K562 (cell line): ENCODE measurements around the gene BRD7. TPM values are rescaled to one million over a fixed set of nuclear protein-coding genes. Genes with fewer than 3 reads are reported as not detected.
A peak's percentile ranks its signal among the peaks of the same experiment; 100 is the strongest.

Experiments
- ARID2 ChIP-seq: fragments of 450-650 bp; IDR thresholded peaks from 2 replicates; pipeline ENCODE4 v1.6.1; 2017; ENCODE audit warnings: antibody characterized with exemption, mild to moderate bottlenecking
- BACH1 ChIP-seq: fragments of 200-800 bp; sonication (Bioruptor generic); IDR thresholded peaks from 2 replicates; pipeline ENCODE4 v1.6.1; 2016; ENCODE audit warnings: missing genetic modification characterization, missing compliant biosample characterization
- BHLHE40 ChIP-seq: IDR thresholded peaks from 2 replicates; pipeline ENCODE4 v1.6.1; 2011; ENCODE audit warnings: low read length, improper control_type of control experiment
- CBFA2T3 ChIP-seq: fragments of 450-650 bp; IDR thresholded peaks from 2 replicates; pipeline ENCODE4 v1.6.1; 2017
- EP400 ChIP-seq: fragments of 450-650 bp; IDR thresholded peaks from 2 replicates; pipeline ENCODE4 v1.6.1; 2017; ENCODE audit warnings: antibody characterized with exemption, mild to moderate bottlenecking, moderate library complexity
- HDAC8 ChIP-seq: fragments of 450-650 bp; IDR thresholded peaks from 2 replicates; pipeline ENCODE4 v1.6.1; 2016; ENCODE audit warnings: mild to moderate bottlenecking, missing genetic modification characterization, moderate library complexity, missing compliant biosample characterization
- KLF16 ChIP-seq: IDR thresholded peaks from 2 replicates; pipeline ENCODE4 v1.6.1; 2016; ENCODE audit warnings: antibody characterized with exemption
- LEF1 ChIP-seq: fragments of 450-650 bp; IDR thresholded peaks from 2 replicates; pipeline ENCODE4 v1.6.1; 2016; ENCODE audit warnings: mild to moderate bottlenecking
- NFRKB ChIP-seq: fragments of 450-650 bp; IDR thresholded peaks from 2 replicates; pipeline ENCODE4 v1.6.1; 2016; ENCODE audit warnings: low read depth
- RFX7 ChIP-seq: fragments of 250-450 bp; sonication (Bioruptor Pico); IDR thresholded peaks from 2 replicates; pipeline ENCODE4 v1.5.1; 2021; ENCODE audit warnings: mild to moderate bottlenecking
- SRSF7 ChIP-seq: fragments of 200-400 bp; formaldehyde crosslinking; optimal IDR thresholded peaks from 2 replicates; pipeline ENCODE3; 2017; ENCODE audit warnings: mild to moderate bottlenecking, low read depth, low read length
- TAF1 ChIP-seq: IDR thresholded peaks from 2 replicates; pipeline ENCODE4 v1.6.1; 2011; ENCODE audit warnings: mild to moderate bottlenecking, low read length, moderate library complexity; ENCODE audit not compliant: insufficient read depth, control insufficient read depth, severe bottlenecking; ENCODE audit errors: extremely low read depth
- VEZF1 ChIP-seq: fragments of 200-800 bp; sonication (Bioruptor generic); IDR thresholded peaks from 2 replicates; pipeline ENCODE4 v1.6.1; 2017; ENCODE audit warnings: missing genetic modification characterization, missing compliant biosample characterization
- ZNF174 ChIP-seq: fragments of 250-450 bp; sonication (Bioruptor Pico); IDR thresholded peaks from 2 replicates; pipeline ENCODE4 v1.4.0; 2020; ENCODE audit warnings: mild to moderate bottlenecking
- ZNF699 ChIP-seq: fragments of 250-450 bp; sonication (Bioruptor Pico); IDR thresholded peaks from 2 replicates; pipeline ENCODE4 v1.8.0; 2021; ENCODE audit warnings: mild to moderate bottlenecking, moderate library complexity; ENCODE audit not compliant: insufficient replicate concordance
- ZNF780A ChIP-seq: fragments of 250-450 bp; sonication (Bioruptor Pico); IDR thresholded peaks from 2 replicates; pipeline ENCODE4 v1.5.0; 2021; ENCODE audit warnings: mild to moderate bottlenecking
- polyA plus RNA-seq, 8 experiments: library from polyadenylated mRNA; depleted of rRNA in 4 of 8; stranded (reverse) in 5 of 8; unstranded in 3 of 8; fragments of >200 nt; fragmentation: Nextera tagmentation in 2 of 8; fragmentation: Illumina TruSeq in 1 of 8; extraction: Ambion mirVana in 2 of 8; extraction: Trizol in 1 of 8; gene quantifications; 2 replicates each; pipeline versions ENCODE4 v1.2.1 to v1.2.3, GENCODE V29; 2011 to 2014; ENCODE audit warnings: inconsistent platforms in 1 of 8, missing spikeins in 1 of 8
- total RNA-seq, 7 experiments: library from RNA; depleted of rRNA in 6 of 7; stranded (reverse); fragments of >200 nt in 6 of 7; fragmentation: Illumina TruSeq in 2 of 7; extraction: Trizol in 2 of 7; gene quantifications; 2 replicates each; pipeline versions ENCODE4 v1.2.1 to v1.2.3, GENCODE V29; 2011 to 2021; ENCODE audit warnings: low replicate concordance in 1 of 7
- TF ChIP-seq, protein P1 (sequence below), 2 experiments: fragments of 450-650 bp; formaldehyde crosslinking in 1 of 2; IDR thresholded peaks; 2 replicates each; pipeline versions ENCODE4 v1.4.0 to v1.6.1; 2014 to 2020; ENCODE audit warnings: mild to moderate bottlenecking in 2 of 2, borderline replicate concordance in 1 of 2, low read depth in 1 of 2
- TF ChIP-seq, protein P2 (sequence below): fragments of 450-650 bp; IDR thresholded peaks from 2 replicates; pipeline ENCODE4 v1.6.1; 2018; ENCODE audit warnings: mild to moderate bottlenecking, low read depth; ENCODE audit not compliant: partially characterized antibody

Gene BRD7
- total and polyA plus RNA-seq, 9 of the 15 experiments (the other 6 are each of a cell fraction or from before 2014, with no cell fraction given) = 20.6 to 101 (median 68.7) TPM

DNA sequence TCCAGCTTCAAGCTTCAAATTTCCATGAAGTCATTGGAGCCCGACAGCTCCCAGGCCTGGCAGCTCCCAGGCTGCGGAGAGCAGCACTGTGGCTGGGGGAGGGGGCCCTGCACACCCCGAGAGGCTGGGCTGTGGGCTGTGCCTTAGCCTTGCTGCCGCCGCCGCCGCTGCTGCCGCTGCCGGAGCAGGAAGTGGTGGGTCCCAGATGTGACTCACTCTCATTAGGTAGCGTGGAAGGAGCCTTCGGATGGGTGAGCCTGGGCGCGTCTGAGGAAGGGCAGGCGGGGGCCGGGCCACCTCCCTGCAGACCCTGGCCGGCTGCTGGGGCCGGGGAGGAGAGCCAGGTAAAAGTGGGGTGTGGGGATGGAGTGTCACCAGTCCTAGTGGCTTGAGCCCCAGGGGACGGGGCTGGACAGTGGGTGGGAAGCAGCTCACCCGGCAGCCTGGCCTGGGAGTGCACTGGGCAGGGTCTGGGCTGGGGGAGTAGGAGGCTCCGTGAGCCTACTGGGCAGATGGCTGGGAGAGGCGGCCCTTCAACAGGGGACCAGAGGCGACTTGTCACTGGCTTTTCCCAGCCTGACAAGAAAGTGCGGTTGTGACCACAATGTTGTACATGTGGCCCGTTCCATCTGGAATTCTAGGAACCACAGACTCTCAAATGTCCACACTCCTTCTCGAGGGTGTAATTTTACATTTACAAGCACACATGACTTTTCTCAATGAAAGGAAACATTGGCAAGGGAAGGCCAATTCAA, 102.3 kb downstream of the BRD7 start, which contains the start of gene ADCY7 (continued):
- TF ChIP-seq, protein P1, sequence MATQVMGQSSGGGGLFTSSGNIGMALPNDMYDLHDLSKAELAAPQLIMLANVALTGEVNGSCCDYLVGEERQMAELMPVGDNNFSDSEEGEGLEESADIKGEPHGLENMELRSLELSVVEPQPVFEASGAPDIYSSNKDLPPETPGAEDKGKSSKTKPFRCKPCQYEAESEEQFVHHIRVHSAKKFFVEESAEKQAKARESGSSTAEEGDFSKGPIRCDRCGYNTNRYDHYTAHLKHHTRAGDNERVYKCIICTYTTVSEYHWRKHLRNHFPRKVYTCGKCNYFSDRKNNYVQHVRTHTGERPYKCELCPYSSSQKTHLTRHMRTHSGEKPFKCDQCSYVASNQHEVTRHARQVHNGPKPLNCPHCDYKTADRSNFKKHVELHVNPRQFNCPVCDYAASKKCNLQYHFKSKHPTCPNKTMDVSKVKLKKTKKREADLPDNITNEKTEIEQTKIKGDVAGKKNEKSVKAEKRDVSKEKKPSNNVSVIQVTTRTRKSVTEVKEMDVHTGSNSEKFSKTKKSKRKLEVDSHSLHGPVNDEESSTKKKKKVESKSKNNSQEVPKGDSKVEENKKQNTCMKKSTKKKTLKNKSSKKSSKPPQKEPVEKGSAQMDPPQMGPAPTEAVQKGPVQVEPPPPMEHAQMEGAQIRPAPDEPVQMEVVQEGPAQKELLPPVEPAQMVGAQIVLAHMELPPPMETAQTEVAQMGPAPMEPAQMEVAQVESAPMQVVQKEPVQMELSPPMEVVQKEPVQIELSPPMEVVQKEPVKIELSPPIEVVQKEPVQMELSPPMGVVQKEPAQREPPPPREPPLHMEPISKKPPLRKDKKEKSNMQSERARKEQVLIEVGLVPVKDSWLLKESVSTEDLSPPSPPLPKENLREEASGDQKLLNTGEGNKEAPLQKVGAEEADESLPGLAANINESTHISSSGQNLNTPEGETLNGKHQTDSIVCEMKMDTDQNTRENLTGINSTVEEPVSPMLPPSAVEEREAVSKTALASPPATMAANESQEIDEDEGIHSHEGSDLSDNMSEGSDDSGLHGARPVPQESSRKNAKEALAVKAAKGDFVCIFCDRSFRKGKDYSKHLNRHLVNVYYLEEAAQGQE (IDR thresholded peaks at IDR 0.05; ENCODE audit: borderline replicate concordance) = no peak
- TF ChIP-seq, protein P1 (CRISPR knock-in tag; IDR thresholded peaks at IDR 0.05; ENCODE audit: low read depth) = 0 out of 2 replicates have a peak, but pooled peaks have one; percentile 27
- TF ChIP-seq EP400 (peak; percentile 80), BHLHE40 (no peak; the same call in 1 of the 2 replicates), NFRKB (peak; percentile 46; the same call in 1 of the 2 replicates), HDAC8 (no peak), VEZF1 (CRISPR knock-in tag) (peak; percentile 79), ZNF699 (CRISPR knock-in tag) (no peak), CBFA2T3 (peak; percentile 31), RFX7 (CRISPR knock-in tag) (no peak), BACH1 (tag) (no peak), ZNF174 (CRISPR knock-in tag) (no peak), LEF1 (peak; percentile 18; the same call in 1 of the 2 replicates), KLF16 (no peak), SRSF7 (no peak), TAF1 (peak; percentile 82), ZNF780A (CRISPR knock-in tag) (no peak), ARID2 (no peak)
- TF ChIP-seq, protein P2, sequence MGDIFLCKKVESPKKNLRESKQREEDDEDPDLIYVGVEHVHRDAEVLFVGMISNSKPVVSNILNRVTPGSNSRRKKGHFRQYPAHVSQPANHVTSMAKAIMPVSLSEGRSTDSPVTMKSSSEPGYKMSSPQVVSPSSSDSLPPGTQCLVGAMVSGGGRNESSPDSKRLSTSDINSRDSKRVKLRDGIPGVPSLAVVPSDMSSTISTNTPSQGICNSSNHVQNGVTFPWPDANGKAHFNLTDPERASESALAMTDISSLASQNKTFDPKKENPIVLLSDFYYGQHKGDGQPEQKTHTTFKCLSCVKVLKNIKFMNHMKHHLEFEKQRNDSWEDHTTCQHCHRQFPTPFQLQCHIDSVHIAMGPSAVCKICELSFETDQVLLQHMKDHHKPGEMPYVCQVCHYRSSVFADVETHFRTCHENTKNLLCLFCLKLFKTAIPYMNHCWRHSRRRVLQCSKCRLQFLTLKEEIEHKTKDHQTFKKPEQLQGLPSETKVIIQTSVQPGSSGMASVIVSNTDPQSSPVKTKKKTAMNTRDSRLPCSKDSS = no peak
